GM18517 (cell line): ENCODE measurements around the gene ZNF689.

Experiments
- ATAC-seq: cut with Tn5 transposase; IDR thresholded peaks from one replicate; pipeline ENCODE4 v1.9.1; 2021; ENCODE audit warnings: mild to moderate bottlenecking, moderate library complexity; ENCODE audit not compliant: unreplicated experiment

The ZNF689 gene

GRCh38 chr16:30609926-30610839 lies at the start of gene ZNF689:
ZNF689 (minus strand) TSS chr16:30610389; CDS start chr16:30610041, 348 bp downstream.
- ATAC-seq = peak; percentile 81

- ATAC-seq = peak; percentile 37
These were observed 48.7 kb upstream of the ZNF689 start for GRCh38 chr16:30658731-30659506.

GRCh38 chr16:30657866-30658730 lies 47.9 kb upstream of the ZNF689 start, which contains the start of gene FBRS:
FBRS (plus strand) TSS chr16:30658431; CDS start chr16:30659519, 1,088 bp downstream.
- ATAC-seq = peak; percentile 81

GRCh38 chr16:30656974-30657865 lies 47.0 kb upstream of the ZNF689 start:
- no peak for ATAC-seq

GRCh38 chr16:30656388-30656787 lies 46.2 kb upstream of the ZNF689 start:
- ATAC-seq = no peak

GRCh38 chr16:30655815-30656347 lies 45.7 kb upstream of the ZNF689 start:
- ATAC-seq = no peak

GRCh38 chr16:30654856-30655255 lies 44.7 kb upstream of the ZNF689 start:
- ATAC-seq = no peak

GRCh38 chr16:30652718-30653117 lies 42.5 kb upstream of the ZNF689 start:
- ATAC-seq = no peak

GRCh38 chr16:30652005-30652296 lies 41.8 kb upstream of the ZNF689 start:
- no peak for ATAC-seq

- ATAC-seq = peak; percentile 27
These were observed 41.2 kb upstream of the ZNF689 start for GRCh38 chr16:30651124-30652004.

- peak; percentile 74 for ATAC-seq
These were observed 40.4 kb upstream of the ZNF689 start, which contains the start of gene PRR14 for GRCh38 chr16:30650369-30651123. PRR14 (plus strand) TSS chr16:30650960; CDS start chr16:30651646, 686 bp downstream.

GRCh38 chr16:30649725-30650368 lies 39.7 kb upstream of the ZNF689 start:
- no peak for ATAC-seq

- no peak for ATAC-seq
These were observed 37.0 kb upstream of the ZNF689 start for GRCh38 chr16:30647274-30647571.

- no peak for ATAC-seq
These were observed 35.5 kb upstream of the ZNF689 start for GRCh38 chr16:30645727-30646126.

GRCh38 chr16:30644334-30644830 lies 34.2 kb upstream of the ZNF689 start:
- no peak for ATAC-seq

GRCh38 chr16:30641378-30641982 lies 31.3 kb upstream of the ZNF689 start:
- ATAC-seq = no peak

GRCh38 chr16:30637944-30638343 lies 27.8 kb upstream of the ZNF689 start:
- no peak for ATAC-seq
